ENCODE data around the gene FBXW4. TPM values are rescaled to one million over a fixed set of nuclear protein-coding genes. Genes with fewer than 3 reads are reported as not detected.

The FBXW4 gene
- total and polyA plus RNA-seq, 2 donors (not counting 1 experiment from before 2014, with no cell fraction given): 32.7 to 60.8 TPM

DNA sequence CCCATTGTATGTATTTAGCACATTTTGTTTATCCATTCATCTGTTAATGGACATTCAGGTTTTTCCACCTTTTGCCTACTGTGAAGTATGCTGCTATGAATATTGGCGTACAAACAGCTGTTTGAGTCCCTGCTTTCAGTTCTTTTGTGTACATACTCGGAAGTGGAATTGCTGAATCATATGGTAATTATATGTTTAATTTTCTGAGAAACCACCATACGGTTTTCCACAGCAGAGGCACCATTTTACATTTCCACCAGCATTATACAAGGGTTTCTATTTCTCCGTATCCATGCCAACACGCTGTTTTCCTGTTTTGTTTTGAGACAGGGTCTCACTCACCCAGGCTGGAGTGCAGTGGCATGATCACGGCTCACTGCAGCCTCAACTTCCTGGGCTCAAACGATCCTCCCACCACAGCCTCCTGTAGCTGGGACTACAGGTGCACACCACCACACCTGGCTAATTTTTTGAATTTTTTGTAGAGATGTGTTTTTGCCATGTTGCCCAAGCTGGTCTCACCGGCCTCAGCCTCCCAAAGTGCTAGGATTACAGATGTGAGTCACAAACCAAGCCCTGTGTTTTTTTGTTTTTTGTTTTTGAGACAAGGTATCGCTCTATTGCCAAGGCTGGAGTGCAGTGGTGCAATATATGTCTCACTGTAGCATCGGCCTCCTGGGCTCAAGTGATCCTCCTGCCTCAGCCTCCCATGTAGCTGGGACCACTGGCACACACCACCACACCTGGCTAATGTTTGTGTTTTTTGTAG, 22.1 kb upstream of the FBXW4 start:
- H3K79me2 ChIP-seq (ENCODE audit: control insufficient read depth, insufficient read depth, low read length): no peaks in the 10 kb centered on the region

DNA sequence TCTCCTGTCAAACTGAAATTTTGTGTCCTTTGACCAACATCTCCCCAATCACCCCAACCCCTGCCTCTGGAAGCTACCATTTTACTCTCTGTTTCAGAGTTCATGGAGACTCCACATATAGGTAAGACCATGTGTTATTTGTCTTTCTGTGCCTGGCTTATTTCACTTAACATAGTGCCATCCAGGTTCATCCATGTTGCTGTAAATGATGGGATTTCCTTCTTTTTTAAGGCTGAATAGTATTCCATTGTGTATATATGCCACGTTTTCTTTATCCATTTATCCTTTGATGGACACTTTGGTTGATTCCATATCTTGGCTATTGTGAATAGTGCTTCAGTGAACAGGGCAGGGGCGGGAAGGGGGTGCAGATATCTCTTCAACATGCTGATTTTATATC, 18.0 kb upstream of the FBXW4 start:
- no peaks in the 10 kb centered on the region for H3K36me3 ChIP-seq (ENCODE audit: control insufficient read depth, insufficient read depth, low read length)
- H3K4me3 ChIP-seq (replicated peaks in 1 of 4; ENCODE audit: control extremely low read depth in 1 of 4, insufficient read depth in 1 of 4, low read depth in 3 of 4, low read length in 4 of 4): no peak overlapping the region
- DNase-seq (ENCODE audit: low read depth in 2 of 2): no peak
- no peak overlapping the region for H3K4me2 ChIP-seq (ENCODE audit: extremely low read depth, insufficient read depth, low read length)
- H4K20me1 ChIP-seq (ENCODE audit: control insufficient read depth, extremely low read depth, insufficient read depth, low read length): no peaks in the 10 kb centered on the region
- no peaks in the 10 kb centered on the region for H3K9me3 ChIP-seq (ENCODE audit: control insufficient read depth, insufficient read depth, low read depth, low read length)
- H3K79me2 ChIP-seq (ENCODE audit: control insufficient read depth, insufficient read depth, low read length): no peaks in the 10 kb centered on the region
- no peak overlapping the region for H2AFZ ChIP-seq (ENCODE audit: low read length)
- no peak overlapping the region for H3K27ac ChIP-seq (ENCODE audit: insufficient read depth, low read length)
- H3K9ac ChIP-seq (ENCODE audit: insufficient read depth, low read length): no peak overlapping the region
- no peak for TF ChIP-seq EZH2 (IDR thresholded peaks at IDR 0.05; ENCODE audit: low read length, missing control alignments)
- TF ChIP-seq, protein P1, sequence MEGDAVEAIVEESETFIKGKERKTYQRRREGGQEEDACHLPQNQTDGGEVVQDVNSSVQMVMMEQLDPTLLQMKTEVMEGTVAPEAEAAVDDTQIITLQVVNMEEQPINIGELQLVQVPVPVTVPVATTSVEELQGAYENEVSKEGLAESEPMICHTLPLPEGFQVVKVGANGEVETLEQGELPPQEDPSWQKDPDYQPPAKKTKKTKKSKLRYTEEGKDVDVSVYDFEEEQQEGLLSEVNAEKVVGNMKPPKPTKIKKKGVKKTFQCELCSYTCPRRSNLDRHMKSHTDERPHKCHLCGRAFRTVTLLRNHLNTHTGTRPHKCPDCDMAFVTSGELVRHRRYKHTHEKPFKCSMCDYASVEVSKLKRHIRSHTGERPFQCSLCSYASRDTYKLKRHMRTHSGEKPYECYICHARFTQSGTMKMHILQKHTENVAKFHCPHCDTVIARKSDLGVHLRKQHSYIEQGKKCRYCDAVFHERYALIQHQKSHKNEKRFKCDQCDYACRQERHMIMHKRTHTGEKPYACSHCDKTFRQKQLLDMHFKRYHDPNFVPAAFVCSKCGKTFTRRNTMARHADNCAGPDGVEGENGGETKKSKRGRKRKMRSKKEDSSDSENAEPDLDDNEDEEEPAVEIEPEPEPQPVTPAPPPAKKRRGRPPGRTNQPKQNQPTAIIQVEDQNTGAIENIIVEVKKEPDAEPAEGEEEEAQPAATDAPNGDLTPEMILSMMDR (conservative IDR thresholded peaks at IDR 0.05 in 1 of 2, IDR thresholded peaks at IDR 0.05 in 1 of 2; ENCODE audit: low read depth in 1 of 2, low read length in 2 of 2): no peak
- H3K4me1 ChIP-seq (ENCODE audit: control insufficient read depth, extremely low read depth, insufficient read depth, low read length): no peaks in the 10 kb centered on the region
- H3K27me3 ChIP-seq (ENCODE audit: control insufficient read depth, insufficient read depth, low read length): no peaks in the 10 kb centered on the region

More for the DNA sequence above, 22.1 kb upstream of the FBXW4 start:
- no peak overlapping the region for H3K4me2 ChIP-seq (ENCODE audit: extremely low read depth, insufficient read depth, low read length)
- TF ChIP-seq, protein P1 (conservative IDR thresholded peaks at IDR 0.05 in 1 of 2, IDR thresholded peaks at IDR 0.05 in 1 of 2; ENCODE audit: low read depth in 1 of 2, low read length in 2 of 2): no peak
- no peak for TF ChIP-seq EZH2 (IDR thresholded peaks at IDR 0.05; ENCODE audit: low read length, missing control alignments)
- H4K20me1 ChIP-seq (ENCODE audit: control insufficient read depth, extremely low read depth, insufficient read depth, low read length): no peaks in the 10 kb centered on the region
- H3K4me3 ChIP-seq (replicated peaks in 1 of 4; ENCODE audit: control extremely low read depth in 1 of 4, insufficient read depth in 1 of 4, low read depth in 3 of 4, low read length in 4 of 4): no peak overlapping the region
- H3K27ac ChIP-seq (ENCODE audit: insufficient read depth, low read length): no peak overlapping the region
- H3K9me3 ChIP-seq (ENCODE audit: control insufficient read depth, insufficient read depth, low read depth, low read length): no peaks in the 10 kb centered on the region
- H3K4me1 ChIP-seq (ENCODE audit: control insufficient read depth, extremely low read depth, insufficient read depth, low read length): no peaks in the 10 kb centered on the region
- no peak overlapping the region for H3K9ac ChIP-seq (ENCODE audit: insufficient read depth, low read length)
- no peak overlapping the region for H2AFZ ChIP-seq (ENCODE audit: low read length)
- H3K36me3 ChIP-seq (ENCODE audit: control insufficient read depth, insufficient read depth, low read length): no peaks in the 10 kb centered on the region
- no peak for DNase-seq (ENCODE audit: low read depth in 2 of 2)
- H3K27me3 ChIP-seq (ENCODE audit: control insufficient read depth, insufficient read depth, low read length): peaks cover 11% of the 10 kb centered on the region

DNA sequence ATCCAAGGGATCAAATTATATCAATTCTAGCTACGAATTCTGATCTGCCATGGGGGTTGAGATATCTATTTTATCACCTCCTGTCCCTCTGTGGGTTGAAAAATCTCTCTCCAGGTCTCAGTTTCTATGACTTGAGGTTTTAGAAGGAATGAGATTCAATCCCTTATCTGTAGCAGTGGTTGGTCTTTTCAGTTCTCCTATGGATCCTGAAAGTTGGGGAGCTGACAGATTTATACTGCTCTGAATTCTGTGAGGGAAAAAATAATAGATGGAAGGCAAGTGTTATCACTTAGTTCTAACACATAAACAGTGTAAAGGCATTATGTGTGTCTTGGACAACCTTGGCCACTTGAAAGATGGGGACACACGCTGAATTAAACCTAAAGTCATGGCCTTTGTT, 15.8 kb upstream of the FBXW4 start:
- TF ChIP-seq, protein P1 (conservative IDR thresholded peaks at IDR 0.05 in 1 of 2, IDR thresholded peaks at IDR 0.05 in 1 of 2; ENCODE audit: low read depth in 1 of 2, low read length in 2 of 2): no peak
- no peak for TF ChIP-seq EZH2 (IDR thresholded peaks at IDR 0.05; ENCODE audit: low read length, missing control alignments)
- Histone ChIP-seq H3K9me3 (ENCODE audit: control insufficient read depth, insufficient read depth, low read depth, low read length) (no peaks in the 10 kb centered on the region), H3K4me3 (replicated peaks in 1 of 4; ENCODE audit: control extremely low read depth in 1 of 4, insufficient read depth in 1 of 4, low read depth in 3 of 4, low read length in 4 of 4) (no peak overlapping the region), H4K20me1 (ENCODE audit: control insufficient read depth, extremely low read depth, insufficient read depth, low read length) (no peaks in the 10 kb centered on the region), H3K4me1 (ENCODE audit: control insufficient read depth, extremely low read depth, insufficient read depth, low read length) (no peaks in the 10 kb centered on the region), H3K4me2 (ENCODE audit: extremely low read depth, insufficient read depth, low read length) (no peak overlapping the region), H2AFZ (ENCODE audit: low read length) (no peak overlapping the region), H3K9ac (ENCODE audit: insufficient read depth, low read length) (no peak overlapping the region), H3K36me3 (ENCODE audit: control insufficient read depth, insufficient read depth, low read length) (no peaks in the 10 kb centered on the region), H3K27ac (ENCODE audit: insufficient read depth, low read length) (no peak overlapping the region), H3K27me3 (ENCODE audit: control insufficient read depth, insufficient read depth, low read length) (no peaks in the 10 kb centered on the region), H3K79me2 (ENCODE audit: control insufficient read depth, insufficient read depth, low read length) (no peaks in the 10 kb centered on the region)
- no peak for DNase-seq (ENCODE audit: low read depth in 2 of 2)
